MM.1S (cell line): ENCODE measurements around the gene DLG3.

Source experiments
- DNase-seq: peaks from one replicate; pipeline ENCODE4 v3.0.0-alpha.2; 2015
- H2AFZ ChIP-seq: fragments of 300-600 bp; sonication (generic); 2 replicates; pipeline ENCODE4 v1.6.0; 2016; ENCODE audit warnings: antibody characterized with exemption, low read length
- H3F3A ChIP-seq: fragments of 300-600 bp; sonication (generic); 2 replicates; pipeline ENCODE4 v1.6.1; 2016; ENCODE audit warnings: mild to moderate bottlenecking, antibody characterized with exemption, low read length, moderate library complexity, mixed read lengths; ENCODE audit not compliant: insufficient read depth
- H3K27ac ChIP-seq: fragments of 300-600 bp; sonication (generic); 2 replicates; pipeline ENCODE4 v1.5.1; 2016; ENCODE audit warnings: mild to moderate bottlenecking, low read length
- H3K27me3 ChIP-seq: fragments of 300-600 bp; sonication (generic); replicated peaks from 2 replicates; pipeline ENCODE4 v1.6.0; 2016; ENCODE audit warnings: low read length; ENCODE audit not compliant: insufficient read depth
- H3K36me3 ChIP-seq: fragments of 300-600 bp; sonication (generic); replicated peaks from 2 replicates; pipeline ENCODE4 v1.6.1; 2016; ENCODE audit warnings: mild to moderate bottlenecking, low read length, mixed read lengths; ENCODE audit not compliant: insufficient read depth
- H3K4me1 ChIP-seq: fragments of 300-600 bp; sonication (generic); 2 replicates; pipeline ENCODE4 v1.6.1; 2016; ENCODE audit warnings: low read length, mixed read lengths
- H3K4me2 ChIP-seq: fragments of 300-600 bp; sonication (generic); 2 replicates; pipeline ENCODE4 v1.6.0; 2016; ENCODE audit warnings: low read depth, low read length
- H3K4me3 ChIP-seq: fragments of 300-600 bp; sonication (generic); 2 replicates; pipeline ENCODE4 v1.5.1; 2016; ENCODE audit warnings: low read length, mixed read lengths
- H3K79me2 ChIP-seq: fragments of 300-600 bp; sonication (generic); 2 replicates; pipeline ENCODE4 v1.6.1; 2016; ENCODE audit warnings: mixed run types, low read length, mixed read lengths
- H3K9ac ChIP-seq: fragments of 300-600 bp; sonication (generic); 2 replicates; pipeline ENCODE4 v1.6.1; 2016; ENCODE audit warnings: low read length, mixed read lengths
- H3K9me2 ChIP-seq: fragments of 300-600 bp; sonication (generic); replicated peaks from 2 replicates; pipeline ENCODE4 v1.6.1; 2016; ENCODE audit warnings: mild to moderate bottlenecking, low read length, mixed read lengths; ENCODE audit not compliant: insufficient read depth
- H3K9me3 ChIP-seq: fragments of 300-600 bp; sonication (generic); replicated peaks from 2 replicates; pipeline ENCODE4 v1.6.1; 2016; ENCODE audit warnings: mild to moderate bottlenecking, low read length, mixed read lengths; ENCODE audit not compliant: insufficient read depth
- H4K20me1 ChIP-seq: fragments of 300-600 bp; sonication (generic); 2 replicates; pipeline ENCODE4 v1.6.1; 2016; ENCODE audit warnings: mild to moderate bottlenecking, low read length, moderate library complexity, mixed read lengths; ENCODE audit not compliant: insufficient read depth
- EZH2 ChIP-seq: fragments of 300-600 bp; sonication (generic); optimal IDR thresholded peaks from 2 replicates; pipeline ENCODE3; 2017; ENCODE audit warnings: low read depth, mild to moderate bottlenecking, antibody characterized with exemption, low read length, mixed read lengths
- EZH2phosphoT487 ChIP-seq: fragments of 300-600 bp; sonication (generic); IDR thresholded peaks from 2 replicates; pipeline ENCODE4 v1.6.1; 2018; ENCODE audit warnings: antibody characterized with exemption, low read length
- TF ChIP-seq, protein P1 (sequence below): fragments of 300-600 bp; sonication (generic); IDR thresholded peaks from 2 replicates; pipeline ENCODE4 v1.5.1; 2016; ENCODE audit warnings: antibody characterized with exemption, low read length, mixed read lengths

Gene DLG3

GRCh38 chrX:70553516-70553915, 108.9 kb downstream of the DLG3 start:
- no peaks in the 10 kb centered on the region for H3K9me3 ChIP-seq
- H3K79me2 ChIP-seq, result no peaks in the 10 kb centered on the region
- peaks cover 7% of the 10 kb centered on the region for H3F3A ChIP-seq
- H3K9ac ChIP-seq, result peak overlapping the region; percentile 29; the same call in 1 of the 2 replicates
- H4K20me1 ChIP-seq, result no peaks in the 10 kb centered on the region
- no peaks in the 10 kb centered on the region for H3K9me2 ChIP-seq
- DNase-seq, result peak; percentile 44
- peak overlapping the region; percentile 71 for H3K4me2 ChIP-seq
- H3K4me1 ChIP-seq, result peaks cover 19% of the 10 kb centered on the region
- no peaks in the 10 kb centered on the region for H3K36me3 ChIP-seq
- TF ChIP-seq, protein P1, sequence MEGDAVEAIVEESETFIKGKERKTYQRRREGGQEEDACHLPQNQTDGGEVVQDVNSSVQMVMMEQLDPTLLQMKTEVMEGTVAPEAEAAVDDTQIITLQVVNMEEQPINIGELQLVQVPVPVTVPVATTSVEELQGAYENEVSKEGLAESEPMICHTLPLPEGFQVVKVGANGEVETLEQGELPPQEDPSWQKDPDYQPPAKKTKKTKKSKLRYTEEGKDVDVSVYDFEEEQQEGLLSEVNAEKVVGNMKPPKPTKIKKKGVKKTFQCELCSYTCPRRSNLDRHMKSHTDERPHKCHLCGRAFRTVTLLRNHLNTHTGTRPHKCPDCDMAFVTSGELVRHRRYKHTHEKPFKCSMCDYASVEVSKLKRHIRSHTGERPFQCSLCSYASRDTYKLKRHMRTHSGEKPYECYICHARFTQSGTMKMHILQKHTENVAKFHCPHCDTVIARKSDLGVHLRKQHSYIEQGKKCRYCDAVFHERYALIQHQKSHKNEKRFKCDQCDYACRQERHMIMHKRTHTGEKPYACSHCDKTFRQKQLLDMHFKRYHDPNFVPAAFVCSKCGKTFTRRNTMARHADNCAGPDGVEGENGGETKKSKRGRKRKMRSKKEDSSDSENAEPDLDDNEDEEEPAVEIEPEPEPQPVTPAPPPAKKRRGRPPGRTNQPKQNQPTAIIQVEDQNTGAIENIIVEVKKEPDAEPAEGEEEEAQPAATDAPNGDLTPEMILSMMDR, result no peak
- TF ChIP-seq EZH2 (no peak), EZH2phosphoT487 (no peak)
- H3K27me3 ChIP-seq, result no peaks in the 10 kb centered on the region
- 0 out of 2 replicates have a peak overlapping the region, but pooled peaks have one; percentile 21 for H3K4me3 ChIP-seq
- H2AFZ ChIP-seq, result peak overlapping the region; percentile 22
- peak overlapping the region; percentile 69 for H3K27ac ChIP-seq

DNA sequence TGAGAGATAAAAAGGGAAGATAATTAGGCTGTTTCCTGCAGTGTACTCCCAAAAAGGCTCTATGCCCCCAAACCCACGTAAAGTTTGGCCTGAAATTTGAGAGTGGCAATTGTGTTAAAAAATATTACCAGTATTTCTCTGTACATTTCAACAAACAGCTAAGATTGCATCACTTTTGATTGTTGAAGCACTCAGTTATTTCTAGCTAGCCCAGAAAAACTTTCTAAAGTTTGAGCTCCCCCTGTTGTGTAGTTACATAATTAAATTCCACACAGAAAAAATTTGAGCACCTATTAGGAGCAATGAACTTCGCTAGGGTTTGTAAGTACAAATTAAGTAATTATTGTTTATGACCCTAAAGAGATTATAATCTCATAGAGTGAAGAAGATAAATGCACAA, 109.4 kb downstream of the DLG3 start:
- H3K27me3 ChIP-seq, result no peaks in the 10 kb centered on the region
- DNase-seq, result peak; percentile 21
- no peaks in the 10 kb centered on the region for H3K79me2 ChIP-seq
- no peak overlapping the region; the same call in 1 of the 2 replicates for H2AFZ ChIP-seq
- H3K4me1 ChIP-seq, result peaks cover 19% of the 10 kb centered on the region
- H3K9me3 ChIP-seq, result no peaks in the 10 kb centered on the region
- no peaks in the 10 kb centered on the region for H4K20me1 ChIP-seq
- H3F3A ChIP-seq, result peaks cover 7% of the 10 kb centered on the region
- no peaks in the 10 kb centered on the region for H3K9me2 ChIP-seq
- H3K9ac ChIP-seq, result peak overlapping the region; percentile 29; the same call in 1 of the 2 replicates
- H3K27ac ChIP-seq, result peak overlapping the region; percentile 69; the same call in 1 of the 2 replicates
- no peaks in the 10 kb centered on the region for H3K36me3 ChIP-seq
- H3K4me2 ChIP-seq, result peak overlapping the region; percentile 71; the same call in 1 of the 2 replicates
- H3K4me3 ChIP-seq, result 0 out of 2 replicates have a peak overlapping the region, but pooled peaks have one; percentile 21
- TF ChIP-seq, protein P1, result peak; percentile 18; the same call in 1 of the 2 replicates
- TF ChIP-seq EZH2phosphoT487 (no peak), EZH2 (no peak)

- H3K9me2 ChIP-seq, result no peaks in the 10 kb centered on the region
- peaks cover 19% of the 10 kb centered on the region for H3K4me1 ChIP-seq
- peak overlapping the region; percentile 71; the same call in 1 of the 2 replicates for H3K4me2 ChIP-seq
- H3K9me3 ChIP-seq, result no peaks in the 10 kb centered on the region
- TF ChIP-seq, protein P1, result no peak; the same call in 1 of the 2 replicates
- no peak for TF ChIP-seq EZH2
- TF ChIP-seq EZH2phosphoT487, result no peak
- no peaks in the 10 kb centered on the region for H4K20me1 ChIP-seq
- H3K79me2 ChIP-seq, result no peaks in the 10 kb centered on the region
- H3F3A ChIP-seq, result peaks cover 7% of the 10 kb centered on the region
- no peak overlapping the region for H3K9ac ChIP-seq
- H3K27ac ChIP-seq, result no peak overlapping the region; the same call in 1 of the 2 replicates
- no peaks in the 10 kb centered on the region for H3K27me3 ChIP-seq
- no peak overlapping the region for H2AFZ ChIP-seq
- H3K4me3 ChIP-seq, result no peak overlapping the region
- H3K36me3 ChIP-seq, result no peaks in the 10 kb centered on the region
- no peak for DNase-seq
These were observed 109.9 kb downstream of the DLG3 start for GRCh38 chrX:70554523-70554922.
